Esophagus muscularis mucosa (tissue), 4 donors: ENCODE data around the gene PRKCH. TPM values are rescaled to one million over a fixed set of nuclear protein-coding genes. Genes with fewer than 3 reads are reported as not detected.
A peak's percentile ranks its signal among the peaks of the same experiment; 100 is the strongest.

ENCODE experiments used
- DNase-seq: peaks from one replicate; pipeline ENCODE4 v3.0.0-alpha.2; 2017; ENCODE audit errors: extremely low spot score
- H3K27ac ChIP-seq, 4 donors: fragments of 200-600 bp; sonication (generic); replicated peaks in 1 of 4; 1 replicate in 3 of 4; 2 replicates in 1 of 4; pipeline ENCODE4 v1.5.1; 2016 to 2019; ENCODE audit warnings: mild to moderate bottlenecking in 1 of 4
- H3K27me3 ChIP-seq, 4 donors: fragments of 200-600 bp; sonication (generic); one replicate each; pipeline versions ENCODE4 v1.5.1 to v1.6.0; 2016 to 2019
- H3K36me3 ChIP-seq, 4 donors: fragments of 200-600 bp; sonication (generic); one replicate each; pipeline ENCODE4 v1.5.1; 2016 to 2019
- H3K4me1 ChIP-seq, 4 donors: fragments of 200-600 bp; sonication (generic); one replicate each; pipeline ENCODE4 v1.5.1; 2016 to 2019
- H3K4me3 ChIP-seq, 4 donors: fragments of 200-600 bp; sonication (generic); 1 replicate in 2 of 4; 2 replicates in 2 of 4; pipeline ENCODE4 v1.5.1; 2016 to 2019; ENCODE audit warnings: mild to moderate bottlenecking in 4 of 4, moderate library complexity in 1 of 4
- H3K9me3 ChIP-seq, 4 donors: fragments of 200-600 bp; sonication (generic); 1 replicate in 3 of 4; 2 replicates in 1 of 4; pipeline ENCODE4 v1.5.1; 2016 to 2019
- CTCF ChIP-seq, 3 experiments: fragments of 200-600 bp in 2 of 3; fragments of 450-650 bp in 1 of 3; sonication (generic) in 2 of 3; IDR thresholded peaks; one replicate each; pipeline ENCODE4 v1.5.1; 2017 to 2019; ENCODE audit warnings: antibody characterized with exemption in 3 of 3, mild to moderate bottlenecking in 2 of 3, moderate library complexity in 1 of 3
- EP300 ChIP-seq: sonication (generic); formaldehyde crosslinking; IDR thresholded peaks from one replicate; pipeline ENCODE4 v1.6.1; 2017; ENCODE audit warnings: antibody characterized with exemption
- POLR2A ChIP-seq: fragments of 450-650 bp; IDR thresholded peaks from one replicate; pipeline ENCODE4 v1.6.1; 2017; ENCODE audit warnings: antibody characterized with exemption, moderate library complexity, mild to moderate bottlenecking, low read depth
- POLR2AphosphoS5 ChIP-seq, 2 donors: sonication (generic); formaldehyde crosslinking; IDR thresholded peaks; one replicate each; pipeline ENCODE4 v1.6.1; 2017; ENCODE audit warnings: antibody characterized with exemption in 2 of 2
- WGBS: methylation state at CpG from one replicate; pipeline ENCODE4 v1.1.5; 2018; 5-methylcytosine and 5-hydroxymethylcytosine counted together
- intact Hi-C: fragments of 100-400 bp; cut with DNase I; formaldehyde crosslinking; loops from one replicate; pipeline ENCODE4 v1.15.1; 2023
- total RNA-seq, 4 donors: library from RNA; depleted of rRNA; stranded (reverse); fragments of >200 nt; gene quantifications; one replicate each; pipeline versions ENCODE4 v1.1.0 to v1.2.1, GENCODE V29; 2016

Gene PRKCH
- total RNA-seq, 4 donors from 2014 or later: 13.3 to 67.6 (median 32.2) TPM

- no peaks in the 10 kb centered on the region for H3K27me3 ChIP-seq
- TF ChIP-seq POLR2A: no peak
- TF ChIP-seq EP300: no peak
- no peak for TF ChIP-seq CTCF (IDR thresholded peaks at IDR 0.05)
- no peak for TF ChIP-seq POLR2AphosphoS5 (IDR thresholded peaks at IDR 0.05)
- H3K4me1 ChIP-seq: peaks cover 0 to 5% (median 0%) of the 10 kb centered on the region in 4 donors
- no peaks in the 10 kb centered on the region for H3K9me3 ChIP-seq
- 95% methylated on average over 4 of the region's 4 CpGs for WGBS
- intact Hi-C loops: no loop called here
- no peak for DNase-seq
- H3K4me3 ChIP-seq: no peak overlapping the region
- H3K36me3 ChIP-seq: no peaks in the 10 kb centered on the region
- H3K27ac ChIP-seq: peak overlapping the region in 2 of 4 donors; percentile 15 to 35
These were observed 35.7 kb downstream of the PRKCH start for GRCh38 chr14:61357123-61357522.

- Histone ChIP-seq H3K4me3 (no peak overlapping the region), H3K27ac (no peak overlapping the region), H3K27me3 (no peaks in the 10 kb centered on the region), H3K4me1 (peaks cover 0 to 5% (median 0%) of the 10 kb centered on the region in 4 donors), H3K36me3 (no peaks in the 10 kb centered on the region), H3K9me3 (no peaks in the 10 kb centered on the region)
- TF ChIP-seq EP300 (no peak), POLR2A (no peak), CTCF (IDR thresholded peaks at IDR 0.05) (no peak), POLR2AphosphoS5 (IDR thresholded peaks at IDR 0.05) (no peak)
- intact Hi-C loops: no loop called here
- 89% methylated on average over 3 of the region's 3 CpGs for WGBS
- DNase-seq: no peak
These were observed 37.3 kb downstream of the PRKCH start for GRCh38 chr14:61358554-61359226.

- Histone ChIP-seq H3K27me3 (no peaks in the 10 kb centered on the region), H3K27ac (no peak overlapping the region), H3K9me3 (no peaks in the 10 kb centered on the region), H3K4me3 (no peak overlapping the region), H3K36me3 (no peaks in the 10 kb centered on the region), H3K4me1 (peaks cover 0 to 5% (median 0%) of the 10 kb centered on the region in 4 donors)
- TF ChIP-seq EP300: no peak
- no peak for TF ChIP-seq POLR2AphosphoS5 (IDR thresholded peaks at IDR 0.05)
- TF ChIP-seq CTCF (IDR thresholded peaks at IDR 0.05): no peak
- no peak for TF ChIP-seq POLR2A
- DNase-seq: no peak
- WGBS: 84% methylated on average over 5 of the region's 5 CpGs
- intact Hi-C loops: no loop called here
These were observed 39.6 kb downstream of the PRKCH start for GRCh38 chr14:61360796-61361525.

- DNase-seq: no peak
- H3K9me3 ChIP-seq: no peaks in the 10 kb centered on the region
- no peaks in the 10 kb centered on the region for H3K36me3 ChIP-seq
- H3K4me1 ChIP-seq: peaks cover 0 to 7% (median 3%) of the 10 kb centered on the region in 4 donors
- no peak overlapping the region for H3K4me3 ChIP-seq
- intact Hi-C loops: no loop called here
- WGBS: 81% methylated on average over 5 of the region's 5 CpGs
- no peak overlapping the region for H3K27ac ChIP-seq
- TF ChIP-seq EP300: no peak
- TF ChIP-seq CTCF (IDR thresholded peaks at IDR 0.05): no peak
- no peak for TF ChIP-seq POLR2A
- no peak for TF ChIP-seq POLR2AphosphoS5 (IDR thresholded peaks at IDR 0.05)
- no peaks in the 10 kb centered on the region for H3K27me3 ChIP-seq
These were observed 40.8 kb downstream of the PRKCH start for GRCh38 chr14:61362072-61362750.
